Neural progenitor cell (in vitro differentiated cells): ENCODE data around the gene FN3K. TPM values are rescaled to one million over a fixed set of nuclear protein-coding genes. Genes with fewer than 3 reads are reported as not detected.

Experiments used
- DNase-seq: peaks from one replicate; pipeline ENCODE4 v3.0.0-alpha.2; 2016; ENCODE audit warnings: low spot score
- H2AFZ ChIP-seq: fragments of 200-600 bp; sonication (generic); replicated peaks from 2 replicates; pipeline ENCODE4 v1.6.1; 2016; ENCODE audit warnings: antibody characterized with exemption
- H3F3A ChIP-seq: fragments of 200-600 bp; sonication (generic); 2 replicates; pipeline ENCODE4 v1.6.1; 2016; ENCODE audit warnings: antibody characterized with exemption, low read depth
- H3K27ac ChIP-seq: fragments of 200-600 bp; sonication (generic); 2 replicates; pipeline ENCODE4 v1.5.1; 2016; ENCODE audit warnings: mild to moderate bottlenecking
- H3K27me3 ChIP-seq: fragments of 200-600 bp; sonication (generic); 2 replicates; pipeline ENCODE4 v1.6.1; 2016; ENCODE audit warnings: mild to moderate bottlenecking, moderate library complexity
- H3K36me3 ChIP-seq: fragments of 200-600 bp; sonication (generic); 2 replicates; pipeline ENCODE4 v1.5.1; 2016
- H3K4me1 ChIP-seq: fragments of 200-600 bp; sonication (generic); 2 replicates; pipeline ENCODE4 v1.6.1; 2016; ENCODE audit warnings: mixed run types
- H3K4me2 ChIP-seq: fragments of 200-600 bp; sonication (generic); 2 replicates; pipeline ENCODE4 v1.6.1; 2016
- H3K4me3 ChIP-seq: fragments of 200-600 bp; sonication (generic); 2 replicates; pipeline ENCODE4 v1.5.1; 2016
- H3K79me2 ChIP-seq: fragments of 200-600 bp; sonication (generic); 2 replicates; pipeline ENCODE4 v1.6.1; 2016; ENCODE audit warnings: low read depth
- H3K9ac ChIP-seq: fragments of 200-600 bp; sonication (generic); 2 replicates; pipeline ENCODE4 v1.6.1; 2016
- H3K9me3 ChIP-seq: fragments of 200-600 bp; sonication (generic); 2 replicates; pipeline ENCODE4 v1.5.1; 2016; ENCODE audit warnings: low read depth
- H4K20me1 ChIP-seq: fragments of 200-600 bp; sonication (generic); 2 replicates; pipeline ENCODE4 v1.6.1; 2016; ENCODE audit warnings: low read depth
- H3K27ac Mint-ChIP-seq: 3 replicates; pipeline ENCODE4 v1.8.0; 2021; ENCODE audit warnings: mixed read lengths
- H3K27me3 Mint-ChIP-seq: 2 replicates; pipeline ENCODE4 v1.8.0; 2022; ENCODE audit warnings: low read depth, mild to moderate bottlenecking, inconsistent platforms, moderate library complexity, mixed read lengths; ENCODE audit not compliant: insufficient read depth
- H3K36me3 Mint-ChIP-seq: 3 replicates; pipeline ENCODE4 v1.8.0; 2021; ENCODE audit warnings: mixed read lengths
- H3K4me1 Mint-ChIP-seq: 3 replicates; pipeline ENCODE4 v1.8.0; 2021; ENCODE audit warnings: mixed read lengths
- H3K4me3 Mint-ChIP-seq: 3 replicates; pipeline ENCODE4 v1.8.0; 2021; ENCODE audit warnings: mild to moderate bottlenecking, moderate library complexity, mixed read lengths
- H3K9me3 Mint-ChIP-seq: 3 replicates; pipeline ENCODE4 v1.8.0; 2020; ENCODE audit warnings: mixed read lengths
- EZH2 ChIP-seq: fragments of 200-600 bp; sonication (generic); IDR thresholded peaks from 2 replicates; pipeline ENCODE4 v1.6.1; 2017; ENCODE audit warnings: antibody characterized with exemption, mild to moderate bottlenecking, moderate library complexity
- EZH2phosphoT487 ChIP-seq: fragments of 200-600 bp; sonication (generic); IDR thresholded peaks from 2 replicates; pipeline ENCODE4 v1.6.1; 2017; ENCODE audit warnings: antibody characterized with exemption
- total RNA-seq: library from RNA; depleted of rRNA; stranded (reverse); fragments of >200 nt; gene quantifications from 2 replicates; pipeline ENCODE4 v1.2.3, GENCODE V29; 2015; ENCODE audit warnings: low replicate concordance
- TF ChIP-seq, protein P1 (sequence below): fragments of 200-600 bp; sonication (generic); IDR thresholded peaks from 2 replicates; pipeline ENCODE4 v1.5.1; 2017; ENCODE audit warnings: antibody characterized with exemption, mild to moderate bottlenecking

The FN3K gene
- total RNA-seq, 1 donor from 2014 or later, result 3.3 TPM

DNA sequence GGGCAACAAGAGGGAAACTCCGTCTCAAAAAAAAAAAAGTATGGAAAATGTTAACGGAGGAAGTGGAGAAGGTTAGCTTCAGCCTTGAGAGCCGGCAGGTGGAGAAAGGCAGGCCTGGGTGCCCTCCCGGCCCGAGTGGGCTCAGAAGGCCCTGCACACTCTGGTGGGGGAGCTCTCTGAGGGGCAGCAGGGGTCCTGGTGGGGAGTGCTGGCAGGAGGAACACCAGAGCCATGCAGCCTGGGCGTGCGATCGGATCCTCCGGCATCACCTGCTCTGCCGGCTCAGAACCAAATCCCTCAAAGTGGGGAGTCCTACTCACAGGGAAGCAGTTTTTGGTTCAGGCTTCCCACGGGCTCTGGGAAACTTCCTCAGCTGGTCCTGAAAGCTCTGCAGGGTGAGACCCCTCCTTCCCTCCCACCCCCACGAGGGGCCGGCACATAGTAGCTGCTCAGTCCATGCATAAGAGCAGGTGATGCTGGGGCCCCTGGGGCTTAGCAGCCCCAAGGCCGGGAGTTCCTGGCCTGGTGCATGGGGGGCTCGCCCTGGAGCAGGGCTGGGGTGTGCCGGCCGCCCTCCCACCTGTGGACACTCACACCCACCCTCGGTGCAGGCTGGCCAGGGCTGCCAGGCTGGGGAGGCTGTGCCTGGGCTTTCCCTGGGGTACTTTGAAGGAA, 1.2 kb downstream of the FN3K start:
- Mint-ChIP-seq H3K27ac (no peak overlapping the region), H3K27me3 (peaks cover 12% of the 10 kb centered on the region), H3K4me3 (peak overlapping the region; percentile 85), H3K36me3 (peaks cover 32% of the 10 kb centered on the region), H3K9me3 (peaks cover 27% of the 10 kb centered on the region), H3K4me1 (peaks cover 5% of the 10 kb centered on the region)
- Histone ChIP-seq H3K79me2 (no peaks in the 10 kb centered on the region), H3K27ac (no peak overlapping the region), H4K20me1 (no peaks in the 10 kb centered on the region), H3K27me3 (peaks cover 6% of the 10 kb centered on the region), H3K36me3 (peaks cover 11% of the 10 kb centered on the region), H3K9ac (no peak overlapping the region), H2AFZ (no peak overlapping the region), H3K9me3 (peaks cover 5% of the 10 kb centered on the region), H3F3A (peaks cover 8% of the 10 kb centered on the region), H3K4me3 (peak overlapping the region; percentile 82), H3K4me2 (peak overlapping the region; percentile 96), H3K4me1 (no peaks in the 10 kb centered on the region)
- TF ChIP-seq, protein P1, sequence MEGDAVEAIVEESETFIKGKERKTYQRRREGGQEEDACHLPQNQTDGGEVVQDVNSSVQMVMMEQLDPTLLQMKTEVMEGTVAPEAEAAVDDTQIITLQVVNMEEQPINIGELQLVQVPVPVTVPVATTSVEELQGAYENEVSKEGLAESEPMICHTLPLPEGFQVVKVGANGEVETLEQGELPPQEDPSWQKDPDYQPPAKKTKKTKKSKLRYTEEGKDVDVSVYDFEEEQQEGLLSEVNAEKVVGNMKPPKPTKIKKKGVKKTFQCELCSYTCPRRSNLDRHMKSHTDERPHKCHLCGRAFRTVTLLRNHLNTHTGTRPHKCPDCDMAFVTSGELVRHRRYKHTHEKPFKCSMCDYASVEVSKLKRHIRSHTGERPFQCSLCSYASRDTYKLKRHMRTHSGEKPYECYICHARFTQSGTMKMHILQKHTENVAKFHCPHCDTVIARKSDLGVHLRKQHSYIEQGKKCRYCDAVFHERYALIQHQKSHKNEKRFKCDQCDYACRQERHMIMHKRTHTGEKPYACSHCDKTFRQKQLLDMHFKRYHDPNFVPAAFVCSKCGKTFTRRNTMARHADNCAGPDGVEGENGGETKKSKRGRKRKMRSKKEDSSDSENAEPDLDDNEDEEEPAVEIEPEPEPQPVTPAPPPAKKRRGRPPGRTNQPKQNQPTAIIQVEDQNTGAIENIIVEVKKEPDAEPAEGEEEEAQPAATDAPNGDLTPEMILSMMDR, result no peak
- TF ChIP-seq EZH2phosphoT487 (no peak), EZH2 (no peak)
- DNase-seq, result no peak

DNA sequence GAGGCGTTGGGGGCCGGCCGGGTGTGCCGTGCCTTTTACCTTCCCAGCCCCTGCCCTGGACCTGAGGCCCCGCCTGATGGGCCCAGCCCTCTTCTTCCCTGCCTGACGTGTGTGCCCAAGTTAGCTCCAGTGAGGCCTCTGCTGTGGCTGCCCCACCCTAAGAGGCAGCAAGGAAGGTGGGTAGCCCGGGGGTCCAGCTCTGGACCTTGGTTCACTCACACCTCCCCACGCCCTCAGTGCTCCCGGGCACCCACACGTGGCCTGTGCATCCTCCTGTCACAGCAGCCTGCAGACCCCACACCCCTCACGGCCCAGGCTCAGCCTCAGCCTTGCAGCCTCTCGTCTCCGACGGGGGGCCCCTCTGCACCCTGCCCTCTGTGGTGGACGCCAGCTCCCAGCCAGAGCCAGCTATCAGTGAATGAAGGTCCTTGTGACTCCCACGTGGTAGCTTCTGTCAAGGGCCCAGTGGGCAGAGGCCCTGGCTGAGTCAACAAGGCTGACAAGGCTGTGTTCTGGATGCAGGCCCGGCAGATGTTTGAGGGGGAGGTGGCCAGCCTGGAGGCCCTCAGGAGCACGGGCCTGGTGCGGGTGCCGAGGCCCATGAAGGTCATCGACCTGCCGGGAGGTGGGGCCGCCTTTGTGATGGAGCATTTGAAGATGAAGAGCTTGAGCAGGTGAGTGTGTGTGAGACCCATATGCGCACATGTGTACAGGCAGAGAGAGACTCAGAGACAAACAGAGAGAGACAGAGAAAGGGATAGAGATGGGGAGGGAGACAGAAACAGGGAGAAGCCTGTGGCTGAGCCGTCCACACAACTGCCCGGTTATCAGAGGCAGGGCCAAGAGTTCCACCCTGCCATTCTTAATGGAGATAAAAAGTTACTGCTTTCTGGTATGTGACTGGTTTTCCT, 2.8 kb downstream of the FN3K start:
- no peak overlapping the region for H3K9ac ChIP-seq

DNA sequence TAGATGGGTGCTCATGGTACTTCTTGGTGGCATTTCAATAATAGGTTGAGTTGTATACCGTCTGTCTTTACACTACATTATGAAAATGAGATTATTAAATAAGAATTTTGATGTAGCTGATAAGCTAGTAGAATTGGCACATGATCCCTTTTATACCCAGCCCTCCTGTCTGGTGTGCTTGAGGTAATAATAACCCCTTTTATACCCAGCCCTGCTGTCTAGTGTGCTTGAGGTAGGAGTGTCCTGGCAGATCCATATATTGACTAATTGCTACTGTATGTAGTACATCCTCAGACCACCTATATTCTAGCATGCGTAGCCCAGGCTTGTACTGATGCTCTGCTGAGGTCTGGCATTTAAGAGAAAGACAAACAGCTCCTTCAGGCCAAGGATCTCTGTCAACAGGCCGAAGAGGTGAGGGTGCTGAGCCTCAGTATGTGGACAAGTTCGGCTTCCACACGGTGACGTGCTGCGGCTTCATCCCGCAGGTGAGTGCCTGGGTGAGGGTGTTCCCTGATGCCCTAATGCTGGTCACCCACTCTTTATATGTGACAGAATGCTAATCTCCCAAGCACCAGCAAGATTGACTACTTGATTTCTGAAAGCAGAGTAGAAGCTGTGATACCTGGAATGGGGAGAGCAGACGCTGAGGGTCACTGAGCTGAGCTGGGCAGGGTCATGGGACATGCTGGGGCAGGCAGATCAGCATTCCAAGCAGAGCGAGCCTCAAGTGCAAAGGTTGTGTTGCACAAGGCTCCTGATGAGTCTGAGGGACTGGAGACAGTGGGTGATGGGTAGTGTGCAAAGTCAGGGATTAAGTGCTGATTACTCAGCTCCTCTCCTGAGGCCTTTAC, 5.7 kb downstream of the FN3K start:
- Histone ChIP-seq H2AFZ (no peak overlapping the region), H3K9ac (no peak overlapping the region), H3K4me3 (no peak overlapping the region), H3K27me3 (peaks cover 3% of the 10 kb centered on the region), H3K27ac (no peak overlapping the region), H3K4me1 (no peaks in the 10 kb centered on the region), H3K4me2 (no peak overlapping the region), H3K79me2 (no peaks in the 10 kb centered on the region), H4K20me1 (no peaks in the 10 kb centered on the region), H3F3A (no peaks in the 10 kb centered on the region), H3K9me3 (peaks cover 5% of the 10 kb centered on the region), H3K36me3 (peaks cover 11% of the 10 kb centered on the region)
- TF ChIP-seq, protein P1, result no peak
- TF ChIP-seq EZH2phosphoT487, result no peak
- no peak for TF ChIP-seq EZH2
- H3K4me1 Mint-ChIP-seq, result peaks cover 2% of the 10 kb centered on the region
- H3K36me3 Mint-ChIP-seq, result peaks cover 45% of the 10 kb centered on the region
- DNase-seq, result no peak
- H3K4me3 Mint-ChIP-seq, result no peak overlapping the region
- H3K9me3 Mint-ChIP-seq, result peaks cover 37% of the 10 kb centered on the region
- H3K27ac Mint-ChIP-seq, result no peak overlapping the region
- peaks cover 5% of the 10 kb centered on the region for H3K27me3 Mint-ChIP-seq

More for the DNA sequence above, 2.8 kb downstream of the FN3K start:
- Histone ChIP-seq H3K27me3 (peaks cover 6% of the 10 kb centered on the region), H4K20me1 (no peaks in the 10 kb centered on the region), H3K4me3 (no peak overlapping the region), H3K4me2 (no peak overlapping the region), H3K36me3 (peaks cover 11% of the 10 kb centered on the region), H3K27ac (no peak overlapping the region), H3F3A (peaks cover 6% of the 10 kb centered on the region), H3K4me1 (no peaks in the 10 kb centered on the region), H3K79me2 (no peaks in the 10 kb centered on the region), H2AFZ (no peak overlapping the region), H3K9me3 (peaks cover 5% of the 10 kb centered on the region)
- DNase-seq, result no peak
- Mint-ChIP-seq H3K36me3 (peaks cover 38% of the 10 kb centered on the region), H3K27me3 (peaks cover 11% of the 10 kb centered on the region), H3K4me1 (peaks cover 5% of the 10 kb centered on the region), H3K4me3 (no peak overlapping the region), H3K27ac (no peak overlapping the region), H3K9me3 (peaks cover 28% of the 10 kb centered on the region)
- TF ChIP-seq EZH2phosphoT487 (no peak), EZH2 (no peak)
- TF ChIP-seq, protein P1, result no peak
